Parietal lobe (tissue), 2 donors: Measurements from ENCODE around the gene WDR53. TPM values are rescaled to one million over a fixed set of nuclear protein-coding genes. Genes with fewer than 3 reads are reported as not detected.

Experiments
- small RNA-seq: library from RNA; depleted of rRNA; stranded (forward); fragments of <200 nt; gene quantifications from one replicate; pipeline ENCODE3, GENCODE V24; 2014; ENCODE audit warnings: low replicate concordance
- total RNA-seq: library from RNA; depleted of rRNA; stranded (reverse); fragments of >200 nt; gene quantifications from one replicate; pipeline ENCODE4 v1.2.3, GENCODE V29; 2014

Gene WDR53
- 5.3 TPM for total RNA-seq

GRCh38 chr3:196568246-196569002 lies at the start of gene WDR53, which contains the start of gene FBXO45:
WDR53 (minus strand) TSS chr3:196568554; CDS start chr3:196561475, 7,079 bp downstream.
FBXO45 (plus strand) TSS chr3:196568660; CDS start chr3:196568985, 325 bp downstream.

GRCh38 chr3:196514913-196515621 lies 53.3 kb downstream of the WDR53 start, which contains the start of gene SMCO1:
SMCO1 (minus strand) TSS chr3:196515346; CDS start chr3:196515209, 137 bp downstream.

Small RNA genes within 50 kb of the gene (small RNA-seq; reads per million reads assigned to genes)
- not detected for gene RPS29P3

Other genes with a start within 250 kb of the WDR53 start
- not detected for gene TM4SF19, start 230.2 kb downstream of the WDR53 start, total RNA-seq
- gene UBXN7, start 136.1 kb downstream of the WDR53 start, total RNA-seq: 70.1 TPM
- 23.5 TPM for gene RNF168, start 64.8 kb downstream of the WDR53 start, total RNA-seq
- not detected for gene SMCO1, start 53.2 kb downstream of the WDR53 start, total RNA-seq
- gene FBXO45, start 106 bp upstream of the WDR53 start, total RNA-seq: 37.2 TPM
- 1.6 TPM for gene NRROS, start 71.1 kb upstream of the WDR53 start, total RNA-seq
- 5.6 TPM for gene CEP19, start 143.7 kb upstream of the WDR53 start, total RNA-seq
- 42.3 TPM for gene PIGX, start 143.8 kb upstream of the WDR53 start, total RNA-seq
- gene PAK2, start 171.3 kb upstream of the WDR53 start, total RNA-seq: 90.1 TPM